ENCODE data around the gene RABAC1. TPM values are rescaled to one million over a fixed set of nuclear protein-coding genes. Genes with fewer than 3 reads are reported as not detected.
A peak's percentile ranks its signal among the peaks of the same experiment; 100 is the strongest.

RABAC1 gene
- total RNA-seq, 1 donor from 2014 or later = 282 TPM

DNA sequence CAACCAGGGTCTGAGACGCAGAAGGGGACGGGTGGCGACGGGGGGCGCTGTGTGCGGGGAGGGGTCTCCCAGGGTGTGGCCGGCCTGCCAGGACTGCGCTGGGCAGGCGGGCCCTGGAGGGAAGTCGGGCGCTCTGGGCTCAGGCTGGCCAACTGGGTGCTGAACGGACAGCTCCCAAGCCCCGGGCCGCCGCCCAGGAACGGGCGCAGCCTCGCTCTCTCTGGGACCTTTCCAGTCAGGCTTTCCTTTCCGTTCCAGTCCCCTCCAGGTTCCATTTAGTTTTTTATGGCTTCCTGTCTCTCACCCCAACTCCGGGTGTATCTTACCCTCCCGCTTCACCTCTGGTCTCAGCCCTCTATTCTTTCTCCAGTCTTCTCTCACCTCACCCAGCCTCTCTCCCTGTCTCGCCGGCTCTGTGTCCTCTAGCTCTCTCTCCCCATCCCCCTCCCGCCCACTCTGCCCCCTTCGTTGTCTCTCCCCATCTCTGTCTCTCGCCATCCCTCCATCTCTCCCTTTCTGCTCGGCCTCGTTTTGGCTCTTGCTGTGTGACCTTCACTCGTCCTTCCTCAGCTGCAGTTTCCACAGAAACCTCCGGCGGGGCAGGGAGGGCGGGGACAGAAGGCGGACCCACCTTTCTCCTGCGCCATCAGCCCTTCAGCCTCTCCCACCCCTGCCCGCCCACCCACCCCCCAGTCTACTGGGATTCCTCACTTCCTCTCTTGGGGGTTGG, 38.2 kb upstream of the RABAC1 start:
- Mint-ChIP-seq H3K36me3 (ENCODE audit: low read depth) (no peaks in the 10 kb centered on the region), H3K27ac (ENCODE audit: unreplicated experiment) (no peak overlapping the region), H3K9me3 (ENCODE audit: low read depth) (no peaks in the 10 kb centered on the region), H3K4me1 (ENCODE audit: low read depth) (peaks cover 12% of the 10 kb centered on the region), H3K4me3 (ENCODE audit: unreplicated experiment) (peak overlapping the region; percentile 20), H3K27me3 (ENCODE audit: low read depth) (peaks cover 72% of the 10 kb centered on the region)
- no peak for TF ChIP-seq CTCF (IDR thresholded peaks at IDR 0.05)
- no peak for DNase-seq (ENCODE audit: low spot score)

GRCh38 chr19:41995959-41996797, 37.1 kb upstream of the RABAC1 start:
- Mint-ChIP-seq H3K36me3 (ENCODE audit: low read depth) (no peaks in the 10 kb centered on the region), H3K27ac (ENCODE audit: unreplicated experiment) (no peak overlapping the region), H3K27me3 (ENCODE audit: low read depth) (peaks cover 64% of the 10 kb centered on the region), H3K4me1 (ENCODE audit: low read depth) (peaks cover 12% of the 10 kb centered on the region), H3K4me3 (ENCODE audit: unreplicated experiment) (no peak overlapping the region), H3K9me3 (ENCODE audit: low read depth) (no peaks in the 10 kb centered on the region)
- DNase-seq (ENCODE audit: low spot score) = no peak
- TF ChIP-seq CTCF (IDR thresholded peaks at IDR 0.05) = no peak

- Mint-ChIP-seq H3K36me3 (ENCODE audit: low read depth) (no peaks in the 10 kb centered on the region), H3K4me1 (ENCODE audit: low read depth) (peaks cover 12% of the 10 kb centered on the region), H3K9me3 (ENCODE audit: low read depth) (no peaks in the 10 kb centered on the region), H3K27ac (ENCODE audit: unreplicated experiment) (no peak overlapping the region), H3K4me3 (ENCODE audit: unreplicated experiment) (no peak overlapping the region), H3K27me3 (ENCODE audit: low read depth) (peaks cover 57% of the 10 kb centered on the region)
- TF ChIP-seq CTCF (IDR thresholded peaks at IDR 0.05) = no peak
- DNase-seq (ENCODE audit: low spot score) = no peak
Observed at GRCh38 chr19:41994994-41995958, 36.2 kb upstream of the RABAC1 start.

GRCh38 chr19:41994521-41994971, 35.4 kb upstream of the RABAC1 start:
- H3K27me3 Mint-ChIP-seq (ENCODE audit: low read depth) = peaks cover 49% of the 10 kb centered on the region
- no peaks in the 10 kb centered on the region for H3K9me3 Mint-ChIP-seq (ENCODE audit: low read depth)
- no peak overlapping the region for H3K4me3 Mint-ChIP-seq (ENCODE audit: unreplicated experiment)
- DNase-seq (ENCODE audit: low spot score) = no peak
- no peaks in the 10 kb centered on the region for H3K36me3 Mint-ChIP-seq (ENCODE audit: low read depth)
- H3K27ac Mint-ChIP-seq (ENCODE audit: unreplicated experiment) = no peak overlapping the region
- H3K4me1 Mint-ChIP-seq (ENCODE audit: low read depth) = peaks cover 11% of the 10 kb centered on the region
- TF ChIP-seq CTCF (IDR thresholded peaks at IDR 0.05) = no peak
